Stimulated activated CD8-positive, alpha-beta memory T cell treated with anti-CD3 and anti-CD28 coated beads, Interleukin-12 subunit alpha, Interleukin-12 subunit beta, amount 100 ng/mL, for 4 hours (primary cell): ENCODE data around the gene DNAJC6.
"Not testable (repeated sequence)": the region's sequence is repeated elsewhere in the genome, so short reads cannot be mapped to it uniquely, and the experiment has no call there.

Source experiments
- DNase-seq: peaks from one replicate; pipeline ENCODE4 v3.0.0-alpha.2; 2020; ENCODE audit warnings: low read depth

DNAJC6 gene

DNA sequence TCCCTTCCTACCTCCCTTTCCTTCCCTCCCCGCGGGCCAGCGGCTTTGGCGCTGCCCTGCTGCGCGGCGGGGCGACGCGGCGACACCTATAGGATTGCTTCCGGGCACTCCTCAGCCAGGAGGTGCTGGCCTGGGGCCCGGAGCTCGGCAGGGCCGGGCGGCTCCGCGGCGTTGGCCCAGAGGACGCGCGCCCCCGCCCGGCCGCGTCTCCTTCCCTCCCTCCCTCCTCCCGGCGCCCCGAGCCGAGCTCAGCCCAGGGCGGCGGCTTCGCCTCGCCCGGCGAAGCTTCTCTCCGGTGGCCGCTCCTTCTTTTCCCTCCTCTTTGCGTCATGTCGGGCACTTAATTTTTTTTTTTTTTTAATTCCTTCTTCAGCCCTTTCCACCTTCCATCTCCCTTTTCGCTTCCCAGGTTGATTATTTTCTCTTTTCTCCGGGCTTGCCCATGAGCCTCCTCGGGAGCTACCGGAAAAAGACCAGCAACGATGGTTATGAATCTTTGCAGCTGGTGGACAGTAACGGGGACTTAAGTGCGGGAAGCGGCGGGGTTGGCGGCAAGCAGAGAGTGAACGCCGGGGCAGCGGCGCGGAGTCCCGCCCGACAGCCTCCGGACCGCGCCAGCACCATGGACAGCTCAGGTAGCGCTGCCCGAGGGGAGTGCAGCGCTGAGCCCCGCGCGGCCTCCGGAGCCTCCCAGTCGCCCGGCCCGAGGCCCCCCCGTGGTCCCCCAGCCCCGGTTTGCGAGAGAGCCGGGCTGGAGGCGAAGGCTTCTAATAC, at the start of gene DNAJC6:
Gene DNAJC6 (plus strand): TSS at position 240 of the 774 bp plus-strand sequence. CDS start 203 bp downstream, at position 443.
- no peak for DNase-seq

DNA sequence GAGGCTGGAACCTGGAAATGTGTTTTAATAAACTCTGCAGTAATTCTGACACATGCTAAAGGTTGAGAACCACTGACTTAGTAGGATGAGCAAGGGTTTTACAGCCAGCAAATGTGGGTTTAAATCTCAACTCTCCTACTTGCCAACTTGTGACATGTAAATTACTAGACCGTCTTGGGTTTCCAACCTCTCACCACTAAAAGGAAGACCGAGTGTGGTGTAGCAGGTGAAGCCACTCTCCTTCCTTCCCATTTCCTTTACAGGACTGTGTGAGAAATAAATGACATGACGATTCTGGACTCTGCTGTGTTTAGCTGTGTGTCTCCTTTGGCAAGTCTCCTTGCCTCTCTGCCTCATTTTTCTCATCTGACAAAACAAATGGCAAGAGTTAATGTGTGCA, 49.5 kb upstream of the DNAJC6 start:
- no peak for DNase-seq

DNA sequence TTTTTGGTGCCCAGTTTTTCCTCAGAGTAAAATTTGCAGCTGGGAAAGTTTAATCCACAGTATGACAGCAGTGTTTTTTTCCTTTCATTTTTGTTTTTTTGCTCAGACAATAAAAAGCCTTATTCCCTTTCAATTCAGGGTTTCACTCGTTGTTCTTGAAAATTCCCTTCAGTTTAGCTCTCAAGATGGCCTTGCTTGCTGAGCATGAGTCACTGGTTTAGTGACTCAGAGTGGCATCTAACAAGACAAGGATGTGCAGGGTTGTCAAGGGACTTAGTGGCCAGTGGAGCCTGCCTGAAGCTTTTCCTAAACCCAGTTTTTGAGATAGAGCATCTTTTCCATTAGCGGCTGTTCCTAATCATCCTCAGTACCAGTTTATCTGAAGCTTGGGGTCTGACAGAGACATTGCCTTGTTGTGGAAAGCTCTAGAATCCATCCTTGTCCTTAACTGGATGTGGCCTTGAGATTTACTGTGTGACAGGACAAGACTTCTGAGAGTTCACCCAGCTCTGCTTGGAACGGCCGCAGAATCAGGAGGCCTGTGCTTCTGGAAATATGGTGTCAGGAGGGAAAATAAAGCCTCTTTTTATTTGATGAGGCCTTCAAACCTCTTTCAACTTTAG, 48.4 kb upstream of the DNAJC6 start:
- no peak for DNase-seq

DNA sequence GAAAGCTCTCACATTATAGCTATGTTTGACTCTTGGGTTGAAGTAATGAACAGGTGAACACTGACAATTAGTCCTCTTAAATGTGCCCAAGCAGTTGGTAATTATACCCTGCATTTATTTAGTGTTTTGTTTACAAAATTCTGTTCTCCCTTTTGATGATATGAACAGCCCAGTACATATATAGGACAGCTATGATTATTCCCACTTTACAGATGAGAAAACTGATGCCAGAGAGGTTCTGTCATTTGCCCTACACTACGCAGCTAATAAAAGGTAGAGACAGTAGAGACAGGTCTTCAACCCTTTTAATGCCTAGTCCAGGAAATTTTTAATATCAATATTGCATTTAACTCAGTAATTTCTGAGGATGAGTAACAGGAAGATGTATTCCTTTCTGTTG, 46.1 kb upstream of the DNAJC6 start:
- no peak for DNase-seq

DNA sequence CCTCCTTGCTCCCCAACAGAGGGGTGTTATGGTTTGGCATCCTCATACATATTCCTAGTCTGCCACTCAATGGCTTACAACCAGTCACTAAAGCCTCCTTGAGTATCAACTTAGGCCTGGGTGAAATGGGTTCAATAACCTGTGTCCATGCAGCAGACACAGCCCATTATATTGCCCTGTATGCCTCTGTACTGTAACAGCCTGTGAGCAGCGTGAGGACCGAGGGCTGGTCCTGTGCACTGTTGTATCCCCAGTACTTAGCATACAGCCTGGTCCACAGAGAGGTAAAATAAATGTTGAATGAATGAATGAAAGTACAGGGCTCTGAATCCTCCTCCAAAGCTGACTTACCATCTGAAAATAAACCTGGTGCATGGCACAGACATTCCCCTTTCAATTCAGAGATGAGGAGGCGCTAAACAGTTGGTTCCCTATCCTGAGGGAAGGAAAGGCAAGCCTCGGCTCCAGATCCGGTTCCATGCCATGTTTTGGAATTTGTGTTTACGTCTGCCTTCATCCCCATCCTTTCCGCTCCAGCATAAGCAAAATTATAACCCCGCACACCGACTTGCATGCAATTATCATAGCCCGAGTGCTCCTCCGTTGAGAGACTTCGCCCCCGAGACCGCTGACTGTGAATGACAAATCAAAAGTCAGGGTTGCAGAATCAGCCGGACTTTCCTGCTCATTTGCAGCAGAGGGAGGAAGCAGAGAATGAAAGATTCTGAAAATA, 45.0 kb upstream of the DNAJC6 start:
- DNase-seq = no peak

DNA sequence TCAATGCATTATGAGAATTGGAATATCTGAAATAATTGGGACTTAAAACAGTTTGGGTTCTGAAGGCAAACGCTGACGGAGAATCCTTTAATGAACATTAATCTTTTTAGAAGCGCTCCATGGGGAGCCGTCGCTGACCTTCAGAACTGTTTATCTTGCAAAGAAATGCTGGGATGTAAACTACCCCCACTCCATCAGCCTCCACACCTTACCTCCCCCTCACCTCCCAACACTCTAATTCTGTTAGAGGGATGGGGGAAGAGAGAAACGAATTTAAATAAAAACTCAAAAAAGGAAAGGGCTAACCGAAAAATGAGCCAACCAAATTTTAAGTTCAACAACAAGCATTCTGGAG, 44.1 kb upstream of the DNAJC6 start:
- no peak for DNase-seq

DNA sequence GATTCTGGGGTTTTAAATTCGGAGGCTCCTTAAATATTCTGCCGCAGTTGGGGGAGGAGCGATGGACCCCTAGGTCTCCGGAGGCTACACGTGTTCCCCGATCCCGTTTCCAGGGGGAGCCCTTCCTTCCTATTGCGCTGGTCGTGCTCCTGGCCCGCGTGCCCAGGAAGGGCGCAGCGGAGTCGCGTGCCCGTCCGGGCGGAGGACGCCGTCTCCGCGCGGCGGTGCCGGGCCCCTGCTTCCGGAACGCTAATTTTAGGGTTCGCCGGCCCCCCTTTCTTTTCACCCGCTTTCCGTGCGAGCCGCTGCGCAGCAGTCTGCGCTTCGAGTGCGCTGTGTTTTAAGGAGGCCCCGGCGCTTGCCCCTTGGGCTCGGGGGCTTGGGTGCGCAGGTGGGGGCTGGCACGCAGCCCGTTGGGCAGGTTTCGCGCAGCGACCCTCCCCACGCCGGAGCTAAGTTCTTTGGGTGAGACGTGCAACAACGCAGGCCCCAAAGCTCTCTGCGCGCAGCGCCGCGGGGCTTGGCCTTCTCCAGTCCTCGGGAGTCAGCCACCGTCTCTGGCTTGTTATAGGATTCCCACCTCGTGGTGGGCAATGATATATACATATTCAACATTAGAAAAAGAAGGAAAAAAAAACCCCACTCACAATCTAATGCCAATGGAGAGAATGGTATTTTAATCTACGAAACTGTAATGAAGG, 43.5 kb upstream of the DNAJC6 start:
- DNase-seq = peak; percentile 21

DNA sequence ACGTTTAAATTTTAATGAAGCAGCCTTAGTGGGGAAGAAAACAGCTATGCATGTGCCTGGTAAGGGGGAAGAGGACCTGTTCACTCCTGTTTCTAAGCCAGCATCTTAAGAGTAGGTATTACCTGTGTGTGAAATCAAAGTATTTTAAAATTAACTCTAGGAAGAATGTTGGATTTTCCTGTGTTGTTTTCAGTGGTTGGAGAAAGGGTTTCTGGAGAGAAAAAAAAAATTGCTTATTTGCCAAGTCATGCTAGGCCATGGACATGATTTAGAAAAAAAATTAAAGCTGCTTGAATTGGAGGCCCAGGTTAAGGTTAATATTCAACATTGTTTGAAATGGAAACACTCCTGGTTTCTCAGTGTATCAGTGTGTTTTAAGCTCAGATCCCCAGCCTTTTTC, 42.9 kb upstream of the DNAJC6 start:
- no peak for DNase-seq

DNA sequence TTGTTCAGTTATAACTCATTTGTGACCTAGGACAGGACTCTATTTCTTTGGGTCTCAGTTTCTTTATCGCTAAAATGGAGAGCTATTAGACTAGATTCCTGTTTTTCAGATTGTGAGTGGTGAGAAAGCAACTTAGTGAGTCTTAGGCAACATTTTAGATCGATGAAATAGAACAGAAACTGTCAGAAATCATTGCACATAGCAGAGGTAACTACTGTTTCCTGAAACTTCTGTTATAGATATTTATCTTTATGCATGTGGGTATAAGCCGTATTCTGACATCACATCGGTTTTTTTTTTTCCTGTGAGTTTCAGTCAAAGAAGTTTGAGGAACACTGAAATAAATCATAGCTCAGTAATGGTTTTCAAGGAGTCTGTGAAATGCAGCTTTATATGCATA, 42.1 kb upstream of the DNAJC6 start:
- no peak for DNase-seq

DNA sequence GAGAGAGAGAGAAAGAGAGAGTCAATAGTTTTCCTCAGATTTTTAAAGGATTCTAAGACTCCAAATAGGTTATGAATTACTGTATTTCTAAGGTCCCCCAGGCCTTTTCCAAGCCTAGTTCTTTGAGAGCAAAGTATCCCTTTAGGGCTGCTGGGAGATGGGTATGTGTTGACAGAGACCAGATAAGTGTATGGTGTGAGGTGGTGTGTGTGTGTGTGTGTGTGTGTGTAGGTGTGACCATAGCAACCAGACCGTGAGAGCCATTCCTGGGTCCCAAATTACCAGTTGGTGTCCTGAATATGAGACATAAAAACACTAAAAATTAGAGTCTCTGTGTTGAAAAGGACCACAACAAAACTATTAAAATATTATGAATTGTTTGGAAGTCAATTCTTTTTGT, 41.7 kb upstream of the DNAJC6 start:
- no peak for DNase-seq

DNA sequence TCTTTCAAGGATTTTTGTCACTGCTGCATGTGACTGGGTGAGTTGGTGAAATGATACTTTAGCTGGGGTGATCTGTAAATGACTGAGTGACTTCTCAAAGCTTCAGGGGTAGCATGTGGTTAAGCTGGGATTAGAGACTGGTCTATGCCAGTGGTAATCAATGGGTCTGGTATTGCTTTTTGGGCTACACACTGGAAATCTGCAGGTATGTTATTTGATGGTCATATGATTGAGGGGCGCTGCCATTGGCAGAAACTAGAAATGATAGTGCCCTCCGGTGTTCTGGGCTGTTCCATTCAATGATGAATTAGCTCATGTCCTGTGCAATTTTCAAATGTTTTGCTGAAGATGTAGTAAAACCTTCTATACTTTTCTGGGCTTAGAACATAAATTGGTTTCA, 39.7 kb upstream of the DNAJC6 start:
- DNase-seq = no peak

DNA sequence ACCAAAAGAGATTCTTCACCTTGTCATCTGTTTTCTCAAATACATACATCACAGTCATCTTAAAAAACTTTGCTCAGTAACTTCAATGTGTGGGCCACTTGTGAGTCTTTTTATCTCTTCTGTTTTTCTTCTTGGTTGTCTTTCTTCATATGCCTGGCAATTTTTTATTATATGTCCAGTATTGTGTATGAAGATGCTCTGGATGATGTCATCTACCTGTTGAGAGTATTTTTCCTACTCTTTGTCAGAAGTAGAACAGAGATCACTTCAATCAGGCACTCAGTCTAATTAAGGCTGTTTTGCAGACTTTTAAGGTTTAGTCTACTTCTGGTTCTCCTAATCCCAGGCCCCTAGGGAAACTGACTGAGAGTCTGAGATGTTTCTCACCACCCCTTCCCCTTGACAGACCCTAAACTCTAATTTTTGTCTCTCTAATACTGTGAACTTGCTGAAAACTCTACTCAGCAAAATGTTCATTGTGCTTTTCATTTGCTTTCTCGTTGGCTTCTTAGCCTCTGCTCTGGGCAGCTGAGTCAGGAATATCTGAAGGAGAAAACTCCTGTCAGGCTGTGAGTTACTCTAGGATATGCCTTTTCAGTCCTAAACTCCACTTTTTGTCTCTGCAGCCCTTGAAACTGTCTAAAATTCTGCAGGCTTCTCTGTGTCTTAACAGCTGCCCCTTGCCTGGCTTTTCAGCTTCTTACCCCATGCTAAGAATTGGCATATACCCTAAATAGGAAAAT, 33.0 kb upstream of the DNAJC6 start:
- DNase-seq = no peak

DNA sequence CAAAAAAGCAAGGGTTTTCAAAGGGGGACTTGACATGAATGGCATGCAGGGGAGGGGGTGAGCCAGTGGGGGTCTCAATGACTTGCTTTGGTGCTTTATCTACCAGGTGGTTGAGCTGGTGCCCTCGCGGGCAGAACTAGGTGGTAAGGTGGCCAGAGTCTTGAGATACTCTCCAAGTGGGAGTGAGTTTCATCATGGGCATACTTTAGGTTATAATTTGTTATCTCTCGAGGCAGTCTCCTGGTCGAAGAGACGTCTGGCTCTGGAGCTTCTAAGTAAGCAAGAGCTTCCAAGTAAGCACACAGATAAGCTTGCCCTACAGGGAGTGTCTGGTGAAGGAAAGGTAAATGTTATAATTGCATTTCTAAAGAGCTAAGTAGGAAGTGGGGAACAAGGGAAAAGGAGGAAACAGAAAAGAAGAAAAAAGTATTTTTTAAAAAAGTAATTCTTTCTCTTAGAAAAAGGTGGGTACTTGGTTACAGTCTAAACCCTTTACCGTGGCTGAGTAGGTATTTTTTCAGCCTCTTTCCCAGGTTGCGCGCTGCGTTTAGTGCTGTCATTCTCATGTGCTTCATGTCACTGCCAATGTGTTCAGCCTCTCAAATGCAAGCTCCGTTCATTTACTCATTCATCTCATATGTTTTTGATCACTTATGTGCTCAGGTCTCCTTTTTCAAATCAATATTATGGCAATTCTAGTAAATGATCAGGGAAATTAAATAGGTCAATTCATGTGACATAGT, 31.6 kb upstream of the DNAJC6 start:
- DNase-seq = no peak

DNA sequence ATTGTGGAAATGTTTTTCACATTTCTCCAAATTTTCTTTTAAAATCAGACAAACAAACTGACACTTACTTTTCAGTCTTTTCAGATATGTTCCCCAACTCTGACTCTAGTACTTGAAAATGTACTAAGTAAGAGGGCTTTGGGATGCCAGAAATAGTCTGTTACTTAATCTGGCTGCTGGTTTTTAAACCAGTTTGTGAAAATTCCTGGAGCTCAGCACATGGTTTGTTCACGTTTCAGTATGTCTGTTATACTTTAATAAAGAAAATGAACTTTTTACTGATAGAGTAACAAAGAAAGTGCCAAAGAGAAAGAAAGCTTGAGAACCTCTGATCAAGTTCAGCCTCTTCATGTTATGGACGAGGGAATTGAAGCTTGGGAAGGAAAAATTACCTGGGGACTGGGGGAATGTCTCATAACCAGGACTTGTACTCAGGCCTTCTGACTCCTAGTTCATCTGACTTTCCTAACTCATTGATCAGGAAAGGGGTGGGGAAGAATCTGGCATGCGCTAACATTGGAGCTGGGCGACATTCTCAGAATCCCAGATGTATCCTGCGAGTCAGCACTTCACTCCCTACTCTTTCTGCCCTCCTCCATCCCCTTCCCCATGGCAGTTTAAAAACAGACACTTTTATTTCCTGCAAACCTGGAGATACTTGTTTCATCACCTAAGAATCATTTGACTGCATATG, 30.8 kb upstream of the DNAJC6 start:
- DNase-seq = no peak

DNA sequence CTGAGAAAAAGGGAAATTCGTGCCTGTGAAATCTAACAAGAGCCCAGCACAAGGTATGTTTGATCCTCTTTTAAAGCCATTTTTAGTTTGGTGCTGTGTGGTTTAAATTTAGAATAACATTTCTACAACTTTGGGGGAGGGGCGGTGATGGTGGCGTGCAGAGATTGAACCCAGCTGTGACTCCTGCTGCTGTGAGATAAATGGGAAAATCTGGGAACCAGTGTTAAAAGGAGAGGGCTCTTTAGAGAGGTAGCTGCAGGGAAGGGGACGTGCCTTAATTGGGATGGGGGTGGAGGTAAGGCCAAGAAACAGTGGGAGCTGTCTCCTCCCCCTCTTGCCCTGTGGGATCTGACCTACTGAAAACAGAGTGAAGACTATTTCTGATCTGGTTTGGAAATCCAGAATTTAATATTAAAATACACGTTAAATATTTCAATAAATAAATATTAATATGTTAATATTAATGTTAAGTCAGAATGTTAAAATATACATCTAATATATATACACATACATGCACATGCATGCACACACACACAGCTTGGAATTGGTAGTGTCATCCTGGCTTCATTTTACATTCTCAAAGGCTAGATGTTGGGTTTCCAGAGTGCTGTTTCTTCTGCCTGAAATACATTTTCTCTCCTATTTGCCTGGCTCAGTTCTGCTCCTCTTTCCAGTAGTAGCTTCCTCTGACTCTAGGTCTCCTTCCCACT, 30.1 kb upstream of the DNAJC6 start:
- no peak for DNase-seq

DNA sequence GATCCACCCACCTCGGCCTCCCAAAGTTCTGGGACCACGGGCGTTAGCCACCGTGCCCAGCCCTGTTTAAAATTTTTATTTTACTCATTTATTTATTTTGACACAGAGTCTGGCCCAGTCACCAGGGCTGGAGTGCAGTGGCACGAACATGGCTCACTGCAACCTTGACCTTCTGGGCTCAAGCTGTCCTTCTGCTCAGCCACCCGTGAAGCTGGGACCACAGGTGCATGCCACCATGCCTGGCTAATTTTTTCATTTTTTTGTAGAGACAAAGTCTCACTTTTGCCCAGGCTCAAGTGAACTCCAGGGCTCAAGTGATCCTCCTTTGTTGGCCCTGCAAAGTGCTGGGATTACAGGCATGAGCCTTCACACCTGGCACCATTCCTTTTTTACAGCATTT, 27.5 kb upstream of the DNAJC6 start:
- no peak for DNase-seq

DNA sequence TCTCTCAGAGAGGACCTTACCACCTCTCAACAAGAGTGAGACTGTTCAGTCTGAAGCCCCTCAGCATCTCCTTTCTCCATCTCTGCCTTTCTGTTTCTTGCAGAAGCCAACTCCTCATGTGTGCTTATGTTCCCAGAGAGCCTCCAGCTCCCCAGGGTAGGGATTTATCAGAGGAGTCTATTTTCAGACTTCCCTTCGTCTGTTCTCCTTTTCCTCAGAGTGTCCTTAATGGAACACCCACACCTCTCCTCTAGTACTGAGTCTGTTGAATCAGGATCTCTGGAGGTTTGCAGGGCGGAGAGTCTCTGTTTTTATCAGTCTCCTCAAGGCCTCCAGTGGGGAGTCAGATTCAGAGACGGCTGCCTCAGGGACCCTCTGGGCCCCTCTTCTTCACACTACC, 25.1 kb upstream of the DNAJC6 start:
- DNase-seq = no peak

DNA sequence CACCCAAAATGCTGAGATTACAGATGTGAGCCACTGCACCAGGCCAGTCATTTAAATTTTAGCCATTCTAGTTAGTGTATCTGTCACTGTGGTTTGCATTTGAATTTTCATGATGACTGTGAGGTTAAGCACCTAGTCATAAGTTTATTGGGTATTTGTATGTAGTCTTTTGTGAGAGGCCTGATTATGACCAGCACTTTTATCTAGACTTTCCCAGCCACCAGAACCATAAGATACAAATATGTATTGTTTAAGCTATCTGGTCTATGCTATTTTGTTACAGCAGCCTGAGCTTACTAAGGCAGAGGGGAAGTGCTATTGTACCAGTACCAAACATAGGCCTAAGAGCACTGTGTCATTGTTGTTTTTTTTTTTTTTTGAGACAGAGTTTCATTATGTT, 19.9 kb upstream of the DNAJC6 start:
- no peak for DNase-seq

DNA sequence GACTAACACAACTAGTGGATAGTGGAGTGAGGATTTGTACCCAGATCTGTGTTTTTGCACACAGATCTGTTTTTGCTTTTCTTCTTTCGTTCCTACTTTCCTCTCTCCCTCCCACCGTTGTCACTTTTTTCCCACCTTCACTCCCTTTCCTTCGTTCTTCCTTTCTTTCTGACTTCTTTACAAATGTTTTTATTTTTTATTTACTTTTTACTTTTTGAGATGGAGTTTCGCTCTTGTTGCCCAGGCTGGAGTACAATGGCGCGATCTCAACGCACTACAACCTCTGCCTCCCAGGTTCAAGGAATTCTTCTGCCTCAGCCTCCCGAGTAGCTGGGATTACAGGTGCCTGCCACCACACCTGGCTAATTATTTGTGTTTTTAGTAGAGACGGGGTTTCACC, 17.5 kb upstream of the DNAJC6 start:
- DNase-seq = not testable (repeated sequence)
